GM19351 (cell line): ENCODE measurements around the gene FAM163A.
"Not testable (repeated sequence)": the region's sequence is repeated elsewhere in the genome, so short reads cannot be mapped to it uniquely, and the experiment has no call there.

Source experiments
- ATAC-seq: cut with Tn5 transposase; IDR thresholded peaks from one replicate; pipeline ENCODE4 v1.9.1; 2021; ENCODE audit warnings: mild to moderate bottlenecking, moderate library complexity; ENCODE audit not compliant: unreplicated experiment

FAM163A gene

GRCh38 chr1:179786815-179787685 is 44.0 kb downstream of the FAM163A start:
- ATAC-seq = no peak

- no peak for ATAC-seq
Observed at GRCh38 chr1:179788259-179788658, 45.2 kb downstream of the FAM163A start.

GRCh38 chr1:179793281-179793680 is 50.2 kb downstream of the FAM163A start:
- no peak for ATAC-seq

- ATAC-seq = no peak
Observed at GRCh38 chr1:179794146-179794545, 51.1 kb downstream of the FAM163A start.

- no peak for ATAC-seq
Observed at GRCh38 chr1:179794669-179795068, 51.6 kb downstream of the FAM163A start.

- ATAC-seq = no peak
Observed at GRCh38 chr1:179798213-179798863, 55.2 kb downstream of the FAM163A start.

GRCh38 chr1:179798864-179799516 is 55.9 kb downstream of the FAM163A start:
- ATAC-seq = no peak

- ATAC-seq = no peak
Observed at GRCh38 chr1:179800481-179800880, 57.4 kb downstream of the FAM163A start.

GRCh38 chr1:179803104-179803503 is 60.0 kb downstream of the FAM163A start:
- ATAC-seq = no peak

GRCh38 chr1:179803918-179804317 is 60.8 kb downstream of the FAM163A start:
- ATAC-seq = no peak

GRCh38 chr1:179804417-179804816 is 61.3 kb downstream of the FAM163A start:
- ATAC-seq = not testable (repeated sequence)

GRCh38 chr1:179805291-179806195 is 62.5 kb downstream of the FAM163A start:
- ATAC-seq = no peak

- ATAC-seq = no peak
Observed at GRCh38 chr1:179806333-179806732, 63.2 kb downstream of the FAM163A start.

- no peak for ATAC-seq
Observed at GRCh38 chr1:179807291-179807690, 64.2 kb downstream of the FAM163A start.

- ATAC-seq = no peak
Observed at GRCh38 chr1:179807691-179808485, 64.8 kb downstream of the FAM163A start.

GRCh38 chr1:179808503-179808902 is 65.4 kb downstream of the FAM163A start:
- ATAC-seq = no peak

GRCh38 chr1:179809506-179810366 is 66.6 kb downstream of the FAM163A start:
- ATAC-seq = peak; percentile 69

- no peak for ATAC-seq
Observed at GRCh38 chr1:179810367-179810715, 67.2 kb downstream of the FAM163A start.
